Prostate gland (tissue), 2 donors: ENCODE results near the gene ZMYND8.

Source experiments
- CTCF ChIP-seq, 4 experiments: fragments of 200-600 bp in 2 of 4; fragments of 450-650 bp in 2 of 4; sonication (generic) in 2 of 4; IDR thresholded peaks; 1 replicate in 3 of 4; 2 replicates in 1 of 4; pipeline ENCODE4 v1.5.1; 2016 to 2019; ENCODE audit warnings: antibody characterized with exemption in 4 of 4, mild to moderate bottlenecking in 2 of 4, moderate library complexity in 2 of 4
- POLR2A ChIP-seq: fragments of 450-650 bp; IDR thresholded peaks from one replicate; pipeline ENCODE4 v1.6.1; 2016; ENCODE audit warnings: antibody characterized with exemption, mild to moderate bottlenecking

- TF ChIP-seq CTCF (IDR thresholded peaks at IDR 0.05) (no peak), POLR2A (no peak)
Measured at GRCh38 chr20:47230811-47231256, 125.7 kb downstream of the ZMYND8 start.
